ENCODE data around the gene ADAM11.
A peak's percentile ranks its signal among the peaks of the same experiment; 100 is the strongest.

The ADAM11 gene

DNA sequence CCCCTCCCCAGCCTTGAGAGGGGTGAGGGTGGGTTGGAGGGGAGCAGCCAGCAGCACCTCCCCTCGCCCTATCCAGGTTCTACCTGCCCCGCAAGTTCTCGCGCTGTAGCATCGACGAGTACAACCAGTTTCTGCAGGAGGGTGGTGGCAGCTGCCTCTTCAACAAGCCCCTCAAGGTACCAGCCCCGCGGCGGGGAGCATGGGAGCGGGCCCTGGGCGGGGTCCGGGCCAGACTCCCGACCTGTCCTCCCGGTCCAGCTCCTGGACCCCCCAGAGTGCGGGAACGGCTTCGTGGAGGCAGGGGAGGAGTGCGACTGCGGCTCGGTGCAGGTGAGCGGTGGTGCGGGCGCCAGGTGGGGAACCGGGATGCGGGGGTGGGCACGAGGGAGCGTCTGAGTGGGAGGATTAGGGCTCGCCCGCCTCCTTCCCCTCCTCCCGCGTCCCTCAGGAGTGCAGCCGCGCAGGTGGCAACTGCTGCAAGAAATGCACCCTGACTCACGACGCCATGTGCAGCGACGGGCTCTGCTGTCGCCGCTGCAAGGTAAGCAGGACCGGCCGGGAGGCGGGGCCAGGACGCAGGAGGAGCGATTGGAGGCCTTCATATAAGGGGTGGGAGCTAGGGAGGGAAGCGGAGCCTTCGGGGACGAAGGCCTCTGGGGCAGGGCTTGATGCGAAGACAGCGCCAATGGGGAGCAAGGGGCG lies 16.5 kb downstream of the ADAM11 start:
- Histone ChIP-seq H3K27me3 (ENCODE audit: insufficient read depth, low read length) (peaks cover 2% of the 10 kb centered on the region), H4K91ac (ENCODE audit: low read depth, low read length) (no peak overlapping the region), H3K14ac (ENCODE audit: low read length) (no peak overlapping the region), H3K36me3 (ENCODE audit: control insufficient read depth in 1 of 2, insufficient read depth in 2 of 2, low read length in 2 of 2) (no peaks in the 10 kb centered on the region), H3K9ac (ENCODE audit: low read length) (no peak overlapping the region), H2BK5ac (ENCODE audit: low read depth, low read length, poor library complexity) (no peak overlapping the region), H3K4me3 (ENCODE audit: low read depth, low read length) (peak overlapping the region; percentile 72), H3K27ac (ENCODE audit: low read depth, low read length) (no peak overlapping the region), H4K8ac (ENCODE audit: low read depth, low read length) (no peak overlapping the region), H2BK12ac (ENCODE audit: low read length) (no peak overlapping the region), H3K79me2 (ENCODE audit: control insufficient read depth, insufficient read depth, low read length, poor library complexity) (no peaks in the 10 kb centered on the region), H3K9me3 (ENCODE audit: insufficient read depth, low read depth, low read length) (no peaks in the 10 kb centered on the region), H2BK120ac (ENCODE audit: insufficient read depth, low read length, poor library complexity) (no peak overlapping the region), H3K4ac (ENCODE audit: low read depth, low read length) (no peak overlapping the region), H3K18ac (ENCODE audit: low read length) (no peak overlapping the region), H4K12ac (ENCODE audit: low read depth, low read length) (no peak overlapping the region), H3K4me2 (ENCODE audit: low read length) (peak overlapping the region; percentile 93), H2AK5ac (ENCODE audit: low read length) (no peak overlapping the region), H3K79me1 (ENCODE audit: low read length) (no peaks in the 10 kb centered on the region), H2AFZ (ENCODE audit: insufficient read depth, low read length, poor library complexity) (peak overlapping the region; percentile 53), H3K4me1 (ENCODE audit: control insufficient read depth in 1 of 2, insufficient read depth in 2 of 2, low read length in 2 of 2) (peaks cover 4 to 11% of the 10 kb centered on the region in 2 experiments), H3K23ac (ENCODE audit: low read length) (no peak overlapping the region)
- DNase-seq: peak; percentile 99
- WGBS (ENCODE audit: extremely low coverage, insufficient coverage, insufficient read length): no CpG with 5 or more reads among the region's 50 CpGs

DNA sequence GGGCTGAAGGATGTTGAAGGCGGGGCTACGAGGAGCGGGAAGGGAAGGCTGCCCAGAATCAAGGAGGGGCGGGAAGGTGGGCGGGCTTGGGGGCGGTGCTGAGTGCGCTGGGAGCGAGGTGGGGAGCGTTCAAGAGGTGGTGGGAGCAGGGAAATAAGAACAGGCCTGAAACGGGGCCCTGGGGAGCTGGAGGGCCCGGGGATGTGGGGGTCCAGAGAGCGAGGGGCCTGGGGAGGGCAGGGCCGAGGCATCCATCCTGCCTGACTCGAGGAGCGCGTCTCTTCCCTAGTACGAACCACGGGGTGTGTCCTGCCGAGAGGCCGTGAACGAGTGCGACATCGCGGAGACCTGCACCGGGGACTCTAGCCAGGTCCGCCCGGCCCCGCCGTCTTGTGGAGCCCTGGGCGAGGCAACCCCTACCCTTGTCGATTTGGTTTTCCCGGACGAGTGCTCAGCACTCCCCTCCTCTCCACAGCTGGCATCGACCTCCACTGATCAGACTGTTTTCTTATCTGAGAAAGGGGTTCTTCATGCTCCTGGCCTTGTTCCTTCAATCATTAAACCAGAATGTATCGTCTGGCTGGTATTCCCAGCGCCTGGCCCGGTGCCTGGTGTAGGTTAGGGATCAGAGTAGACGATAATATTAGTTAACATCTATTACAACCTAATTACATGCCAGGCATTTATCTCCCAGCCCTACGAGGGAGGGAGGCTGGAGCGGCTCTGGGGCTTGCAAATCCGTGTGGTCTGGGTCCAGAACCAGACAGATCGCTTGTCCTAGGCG lies 17.2 kb downstream of the ADAM11 start:
- no peak overlapping the region for H2BK120ac ChIP-seq (ENCODE audit: insufficient read depth, low read length, poor library complexity)
- H3K79me2 ChIP-seq (ENCODE audit: control insufficient read depth, insufficient read depth, low read length, poor library complexity): no peaks in the 10 kb centered on the region
- no CpG with 5 or more reads among the region's 43 CpGs for WGBS (ENCODE audit: extremely low coverage, insufficient coverage, insufficient read length)
- peak overlapping the region; percentile 32 for H2AFZ ChIP-seq (ENCODE audit: insufficient read depth, low read length, poor library complexity)
- H3K4ac ChIP-seq (ENCODE audit: low read depth, low read length): no peak overlapping the region
- H4K91ac ChIP-seq (ENCODE audit: low read depth, low read length): no peak overlapping the region
- no peaks in the 10 kb centered on the region for H3K79me1 ChIP-seq (ENCODE audit: low read length)
- H3K23ac ChIP-seq (ENCODE audit: low read length): no peak overlapping the region
- peak overlapping the region; percentile 67 for H3K4me3 ChIP-seq (ENCODE audit: low read depth, low read length)
- no peak overlapping the region for H2AK5ac ChIP-seq (ENCODE audit: low read length)
- H2BK5ac ChIP-seq (ENCODE audit: low read depth, low read length, poor library complexity): no peak overlapping the region
- peaks cover 2% of the 10 kb centered on the region for H3K27me3 ChIP-seq (ENCODE audit: insufficient read depth, low read length)
- no peak overlapping the region for H2BK12ac ChIP-seq (ENCODE audit: low read length)
- no peak overlapping the region for H3K14ac ChIP-seq (ENCODE audit: low read length)
- no peak for DNase-seq
- peak overlapping the region; percentile 93 for H3K4me2 ChIP-seq (ENCODE audit: low read length)
- peaks cover 4 to 11% of the 10 kb centered on the region in 2 experiments for H3K4me1 ChIP-seq (ENCODE audit: control insufficient read depth in 1 of 2, insufficient read depth in 2 of 2, low read length in 2 of 2)
- peak overlapping the region; percentile 15 for H3K9ac ChIP-seq (ENCODE audit: low read length)
- no peak overlapping the region for H4K12ac ChIP-seq (ENCODE audit: low read depth, low read length)
- H3K36me3 ChIP-seq (ENCODE audit: control insufficient read depth in 1 of 2, insufficient read depth in 2 of 2, low read length in 2 of 2): no peaks in the 10 kb centered on the region
- no peaks in the 10 kb centered on the region for H3K9me3 ChIP-seq (ENCODE audit: insufficient read depth, low read depth, low read length)
- no peak overlapping the region for H3K27ac ChIP-seq (ENCODE audit: low read depth, low read length)
- H3K18ac ChIP-seq (ENCODE audit: low read length): no peak overlapping the region
- H4K8ac ChIP-seq (ENCODE audit: low read depth, low read length): no peak overlapping the region

DNA sequence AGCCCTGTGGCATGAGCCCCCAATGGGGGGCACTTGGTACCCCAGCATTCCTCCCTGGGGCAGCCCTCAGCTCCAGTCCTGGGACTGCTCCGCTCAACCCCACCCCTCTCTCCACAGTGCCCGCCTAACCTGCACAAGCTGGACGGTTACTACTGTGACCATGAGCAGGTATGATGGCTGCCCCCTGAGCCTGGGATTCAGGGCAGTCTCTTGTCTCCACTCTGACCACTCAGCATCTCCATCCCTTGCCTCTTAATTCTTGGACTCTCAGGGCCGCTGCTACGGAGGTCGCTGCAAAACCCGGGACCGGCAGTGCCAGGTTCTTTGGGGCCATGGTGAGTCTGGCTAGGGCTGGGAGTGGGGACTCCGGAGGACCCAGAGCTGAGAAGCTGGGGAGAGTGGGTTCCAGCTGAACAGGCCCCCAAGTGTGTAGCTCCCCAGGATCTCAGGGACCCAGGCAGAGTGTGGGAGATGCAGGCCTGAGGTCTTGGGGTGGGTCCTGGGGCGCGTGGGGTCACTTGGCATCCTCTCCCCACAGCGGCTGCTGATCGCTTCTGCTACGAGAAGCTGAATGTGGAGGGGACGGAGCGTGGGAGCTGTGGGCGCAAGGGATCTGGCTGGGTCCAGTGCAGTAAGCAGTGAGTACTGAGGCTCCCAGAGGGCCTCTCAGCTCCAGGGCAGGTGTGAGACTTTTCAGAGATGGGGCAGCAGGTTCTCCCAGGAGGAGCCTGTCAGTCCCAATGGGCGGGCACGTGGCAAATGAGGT lies 18.0 kb downstream of the ADAM11 start:
- H3K79me2 ChIP-seq (ENCODE audit: control insufficient read depth, insufficient read depth, low read length, poor library complexity): no peaks in the 10 kb centered on the region
- H3K14ac ChIP-seq (ENCODE audit: low read length): no peak overlapping the region
- H4K12ac ChIP-seq (ENCODE audit: low read depth, low read length): no peak overlapping the region
- no peak overlapping the region for H4K8ac ChIP-seq (ENCODE audit: low read depth, low read length)
- no peak overlapping the region for H2BK12ac ChIP-seq (ENCODE audit: low read length)
- H3K4me1 ChIP-seq (ENCODE audit: control insufficient read depth in 1 of 2, insufficient read depth in 2 of 2, low read length in 2 of 2): peaks cover 4 to 11% of the 10 kb centered on the region in 2 experiments
- no peak overlapping the region for H3K4ac ChIP-seq (ENCODE audit: low read depth, low read length)
- peak overlapping the region; percentile 93 for H3K4me2 ChIP-seq (ENCODE audit: low read length)
- H3K9ac ChIP-seq (ENCODE audit: low read length): no peak overlapping the region
- H2AFZ ChIP-seq (ENCODE audit: insufficient read depth, low read length, poor library complexity): no peak overlapping the region
- H2AK5ac ChIP-seq (ENCODE audit: low read length): no peak overlapping the region
- no peak overlapping the region for H2BK5ac ChIP-seq (ENCODE audit: low read depth, low read length, poor library complexity)
- H3K27me3 ChIP-seq (ENCODE audit: insufficient read depth, low read length): peaks cover 2% of the 10 kb centered on the region
- WGBS (ENCODE audit: extremely low coverage, insufficient coverage, insufficient read length): no CpG with 5 or more reads among the region's 19 CpGs
- no peak for DNase-seq
- H3K9me3 ChIP-seq (ENCODE audit: insufficient read depth, low read depth, low read length): no peaks in the 10 kb centered on the region
- H4K91ac ChIP-seq (ENCODE audit: low read depth, low read length): no peak overlapping the region
- H3K23ac ChIP-seq (ENCODE audit: low read length): no peak overlapping the region
- no peak overlapping the region for H3K18ac ChIP-seq (ENCODE audit: low read length)
- H3K79me1 ChIP-seq (ENCODE audit: low read length): no peaks in the 10 kb centered on the region
- no peak overlapping the region for H3K4me3 ChIP-seq (ENCODE audit: low read depth, low read length)
- H2BK120ac ChIP-seq (ENCODE audit: insufficient read depth, low read length, poor library complexity): no peak overlapping the region
- no peaks in the 10 kb centered on the region for H3K36me3 ChIP-seq (ENCODE audit: control insufficient read depth in 1 of 2, insufficient read depth in 2 of 2, low read length in 2 of 2)
- H3K27ac ChIP-seq (ENCODE audit: low read depth, low read length): no peak overlapping the region

Data from trophoblast cell (in vitro differentiated cells and primary cell).